Stomach (tissue), 4 donors: ENCODE results near the gene DCLK1.

Experiments used
- CTCF ChIP-seq, 7 experiments: fragments of 450-650 bp in 4 of 7; fragments of 200-600 bp in 3 of 7; sonication (generic) in 3 of 7; IDR thresholded peaks; one replicate each; pipeline ENCODE4 v1.5.1; 2016 to 2019; ENCODE audit warnings: antibody characterized with exemption in 7 of 7, control low read depth in 2 of 7, mild to moderate bottlenecking in 1 of 7
- POLR2A ChIP-seq, 4 donors: fragments of 450-650 bp; IDR thresholded peaks; one replicate each; pipeline ENCODE4 v1.6.1; 2016; ENCODE audit warnings: antibody characterized with exemption in 4 of 4, control low read depth in 2 of 4, mild to moderate bottlenecking in 1 of 4, moderate library complexity in 1 of 4

DNA sequence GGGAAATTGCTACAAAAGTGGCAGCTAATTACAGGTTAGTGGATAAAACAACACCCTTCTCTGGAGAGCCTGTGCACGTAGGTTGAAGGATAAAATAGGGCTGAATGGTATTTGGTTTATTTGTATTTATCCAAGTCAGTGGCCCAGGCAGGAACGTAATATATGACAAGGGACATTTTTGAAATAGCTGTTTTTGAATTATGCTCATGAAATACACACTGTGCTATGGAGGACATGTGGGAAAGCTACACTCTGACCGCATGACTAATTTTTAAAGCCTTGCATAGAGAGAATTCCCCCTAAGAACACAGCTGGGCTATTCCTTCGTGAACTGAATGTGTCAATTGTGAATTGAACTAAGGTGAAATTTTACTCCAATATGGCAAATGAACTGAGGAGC is 362.6 kb downstream of the DCLK1 start:
- TF ChIP-seq CTCF (IDR thresholded peaks at IDR 0.05) (no peak), POLR2A (IDR thresholded peaks at IDR 0.05) (no peak)
